Stimulated activated naive CD8-positive, alpha-beta T cell treated with anti-CD3 and anti-CD28 coated beads, Interleukin-15, Interleukin-2, amounts not matched to agents 100 ng/mL and 50 ng/mL, for 24 hours (primary cell): ENCODE results near the gene CASP9.
"Not testable (repeated sequence)": the region's sequence is repeated elsewhere in the genome, so short reads cannot be mapped to it uniquely, and the experiment has no call there.

ENCODE experiments used
- H3K27ac Mint-ChIP-seq: one replicate; pipeline ENCODE4 v1.8.0; 2021; ENCODE audit warnings: mild to moderate bottlenecking, mixed read lengths
- H3K27me3 Mint-ChIP-seq: one replicate; pipeline ENCODE4 v1.8.0; 2021; ENCODE audit warnings: mixed read lengths
- H3K36me3 Mint-ChIP-seq: one replicate; pipeline ENCODE4 v1.8.0; 2021; ENCODE audit warnings: low read depth, mixed read lengths
- H3K4me1 Mint-ChIP-seq: one replicate; pipeline ENCODE4 v1.8.0; 2021; ENCODE audit warnings: low read depth, mixed read lengths
- H3K4me3 Mint-ChIP-seq: one replicate; pipeline ENCODE4 v1.8.0; 2021; ENCODE audit warnings: mild to moderate bottlenecking, mixed read lengths
- H3K9me3 Mint-ChIP-seq: one replicate; pipeline ENCODE4 v1.8.0; 2021; ENCODE audit warnings: mixed read lengths

Gene CASP9

GRCh38 chr1:15492596-15492995 is 31.4 kb downstream of the CASP9 start:
- Mint-ChIP-seq H3K27me3 (no peaks in the 10 kb centered on the region), H3K36me3 (peaks cover 4% of the 10 kb centered on the region), H3K9me3 (no peaks in the 10 kb centered on the region), H3K4me3 (no peak overlapping the region), H3K4me1 (no peaks in the 10 kb centered on the region), H3K27ac (no peak overlapping the region)

- not testable (repeated sequence) for H3K4me3 Mint-ChIP-seq, H3K27ac Mint-ChIP-seq, H3K9me3 Mint-ChIP-seq, H3K36me3 Mint-ChIP-seq, H3K27me3 Mint-ChIP-seq, H3K4me1 Mint-ChIP-seq
Observed at GRCh38 chr1:15491010-15491409, 33.0 kb downstream of the CASP9 start.

GRCh38 chr1:15489052-15489736 is 34.8 kb downstream of the CASP9 start:
- H3K9me3 Mint-ChIP-seq, result no peaks in the 10 kb centered on the region
- H3K27me3 Mint-ChIP-seq, result no peaks in the 10 kb centered on the region
- H3K4me1 Mint-ChIP-seq, result no peaks in the 10 kb centered on the region
- H3K36me3 Mint-ChIP-seq, result peaks cover 8% of the 10 kb centered on the region
- H3K27ac Mint-ChIP-seq, result no peak overlapping the region
- H3K4me3 Mint-ChIP-seq, result no peak overlapping the region

- no peak overlapping the region for H3K4me3 Mint-ChIP-seq
- H3K27me3 Mint-ChIP-seq, result no peaks in the 10 kb centered on the region
- H3K9me3 Mint-ChIP-seq, result no peaks in the 10 kb centered on the region
- peaks cover 8% of the 10 kb centered on the region for H3K36me3 Mint-ChIP-seq
- no peak overlapping the region for H3K27ac Mint-ChIP-seq
- no peaks in the 10 kb centered on the region for H3K4me1 Mint-ChIP-seq
Observed at GRCh38 chr1:15488371-15488770, 35.6 kb downstream of the CASP9 start.

GRCh38 chr1:15486844-15487610 is 37.0 kb downstream of the CASP9 start:
- H3K4me1 Mint-ChIP-seq, H3K4me3 Mint-ChIP-seq, H3K27ac Mint-ChIP-seq, H3K9me3 Mint-ChIP-seq, H3K36me3 Mint-ChIP-seq, H3K27me3 Mint-ChIP-seq: not testable (repeated sequence)

GRCh38 chr1:15485636-15486035 is 38.4 kb downstream of the CASP9 start:
- Mint-ChIP-seq H3K27me3 (no peaks in the 10 kb centered on the region), H3K4me3 (no peak overlapping the region), H3K27ac (no peak overlapping the region), H3K36me3 (peaks cover 4% of the 10 kb centered on the region), H3K4me1 (no peaks in the 10 kb centered on the region), H3K9me3 (no peaks in the 10 kb centered on the region)

- not testable (repeated sequence) for H3K36me3 Mint-ChIP-seq, H3K4me3 Mint-ChIP-seq, H3K9me3 Mint-ChIP-seq, H3K4me1 Mint-ChIP-seq, H3K27me3 Mint-ChIP-seq, H3K27ac Mint-ChIP-seq
Observed at GRCh38 chr1:15484443-15484842, 39.6 kb downstream of the CASP9 start.

GRCh38 chr1:15483971-15484370 is 40.0 kb downstream of the CASP9 start:
- Mint-ChIP-seq H3K9me3 (no peaks in the 10 kb centered on the region), H3K4me3 (no peak overlapping the region), H3K27me3 (no peaks in the 10 kb centered on the region), H3K4me1 (no peaks in the 10 kb centered on the region), H3K36me3 (peaks cover 4% of the 10 kb centered on the region), H3K27ac (no peak overlapping the region)

GRCh38 chr1:15482983-15483543 is 41.0 kb downstream of the CASP9 start:
- H3K4me1 Mint-ChIP-seq, H3K27ac Mint-ChIP-seq: not testable (repeated sequence)

GRCh38 chr1:15482455-15482854 is 41.6 kb downstream of the CASP9 start:
- not testable (repeated sequence) for H3K4me3 Mint-ChIP-seq, H3K4me1 Mint-ChIP-seq, H3K36me3 Mint-ChIP-seq, H3K9me3 Mint-ChIP-seq, H3K27ac Mint-ChIP-seq, H3K27me3 Mint-ChIP-seq

More at GRCh38 chr1:15482983-15483543, 41.0 kb downstream of the CASP9 start:
- H3K4me3 Mint-ChIP-seq, H3K9me3 Mint-ChIP-seq, H3K36me3 Mint-ChIP-seq, H3K27me3 Mint-ChIP-seq: not testable (repeated sequence)

GRCh38 chr1:15479654-15480347 is 44.2 kb downstream of the CASP9 start:
- no peaks in the 10 kb centered on the region for H3K36me3 Mint-ChIP-seq
- no peak overlapping the region for H3K4me3 Mint-ChIP-seq
- H3K9me3 Mint-ChIP-seq, result no peaks in the 10 kb centered on the region
- H3K27ac Mint-ChIP-seq, result no peak overlapping the region
- H3K4me1 Mint-ChIP-seq, result no peaks in the 10 kb centered on the region
- H3K27me3 Mint-ChIP-seq, result no peaks in the 10 kb centered on the region

- Mint-ChIP-seq H3K27me3 (no peaks in the 10 kb centered on the region), H3K4me3 (no peak overlapping the region), H3K27ac (no peak overlapping the region), H3K36me3 (no peaks in the 10 kb centered on the region), H3K4me1 (no peaks in the 10 kb centered on the region), H3K9me3 (no peaks in the 10 kb centered on the region)
Observed at GRCh38 chr1:15477646-15478212, 46.3 kb downstream of the CASP9 start.

GRCh38 chr1:15476927-15477326 is 47.1 kb downstream of the CASP9 start:
- no peak overlapping the region for H3K4me3 Mint-ChIP-seq
- no peaks in the 10 kb centered on the region for H3K9me3 Mint-ChIP-seq
- H3K36me3 Mint-ChIP-seq, result no peaks in the 10 kb centered on the region
- H3K4me1 Mint-ChIP-seq, result no peaks in the 10 kb centered on the region
- H3K27me3 Mint-ChIP-seq, result no peaks in the 10 kb centered on the region
- no peak overlapping the region for H3K27ac Mint-ChIP-seq

GRCh38 chr1:15475752-15476314 is 48.2 kb downstream of the CASP9 start, which contains the start of gene CELA2B:
Gene CELA2B (plus strand): TSS chr1:15476104. CDS start chr1:15476126, 22 bp downstream.
- Mint-ChIP-seq H3K36me3 (no peaks in the 10 kb centered on the region), H3K4me1 (no peaks in the 10 kb centered on the region), H3K27me3 (no peaks in the 10 kb centered on the region), H3K9me3 (no peaks in the 10 kb centered on the region), H3K4me3 (no peak within 1 kb of the TSS), H3K27ac (no peak within 1 kb of the TSS)
